ENCODE results near the gene SLC25A12. TPM values are rescaled to one million over a fixed set of nuclear protein-coding genes. Genes with fewer than 3 reads are reported as not detected.

The SLC25A12 gene
- total and polyA plus RNA-seq, 9 of the 15 experiments (the other 6 are each of a cell fraction or from before 2014, with no cell fraction given) = 13.5 to 36.5 (median 21.7) TPM

GRCh38 chr2:171921970-171922229 lies 27.9 kb upstream of the SLC25A12 start:
- DNase-seq (ENCODE audit: extremely low read depth in 1 of 4, low spot score in 3 of 4) = no peak
- H3K4me1 ChIP-seq (replicated peaks in 1 of 2; ENCODE audit: control insufficient read depth in 2 of 2, insufficient read depth in 2 of 2, low read length in 2 of 2) = peaks cover 13 to 14% of the 10 kb centered on the region in 2 experiments; a peak in 4 of 5 replicates
- H3K79me2 ChIP-seq (ENCODE audit: control insufficient read depth, insufficient read depth, low read length) = peaks cover 44% of the 10 kb centered on the region
- H3K9me1 ChIP-seq (ENCODE audit: control insufficient read depth, insufficient read depth, low read length) = no peaks in the 10 kb centered on the region
- CTCF ChIA-PET (ENCODE audit: low intra/inter-chr PET ratio) = no interaction called here
- no peaks in the 10 kb centered on the region for H3K9me3 ChIP-seq (replicated peaks; ENCODE audit: control insufficient read depth, insufficient read depth, low read depth, low read length)
- peak overlapping the region; percentile 77 for H3K4me2 ChIP-seq (ENCODE audit: insufficient read depth, low read length)
- no TSS peak for BruUV-seq (replicated peaks)
- H3K9ac ChIP-seq (ENCODE audit: insufficient read depth in 1 of 2, low read depth in 2 of 2, low read length in 2 of 2) = peak overlapping the region; percentile 85 to 98; a peak in 3 of 4 replicates
- FAIRE-seq = no peak
- 7% methylated on average over 5 of the region's 5 CpGs for WGBS (ENCODE audit: insufficient coverage, low coverage, missing lambda C conversion rate)
- peak overlapping the region; percentile 68 for H3K4me3 ChIP-seq
- H3K27ac ChIP-seq (ENCODE audit: extremely low read depth, low read depth, low read length) = peak overlapping the region; percentile 64
- in situ Hi-C loops (cut with MboI) (no loop called here), intact Hi-C loops (cut with micrococcal nuclease) (loop anchor here (2.0 to 10.0 kb wide), 6 partner anchors 27 to 197 kb away; partner anchors contain the start of genes DLX2 and SLC25A12)
- H2AFZ ChIP-seq (ENCODE audit: low read depth, low read length) = peak overlapping the region; percentile 97
- no peaks in the 10 kb centered on the region for H3K27me3 ChIP-seq (ENCODE audit: control insufficient read depth in 2 of 2, insufficient read depth in 2 of 2, low read length in 2 of 2)
- peaks cover 28% of the 10 kb centered on the region for H3K36me3 ChIP-seq (ENCODE audit: control insufficient read depth, insufficient read depth, low read length)
- ATAC-seq = no peak
- H4K20me1 ChIP-seq (replicated peaks; ENCODE audit: control insufficient read depth, insufficient read depth, low read length) = no peaks in the 10 kb centered on the region
- POLR2A ChIA-PET = interaction anchor here (0.6 to 3.8 kb wide), 11 partner anchors 8 to 197 kb away, joined by 3 to 62 read pairs (median 5); partner anchors contain the start of gene SLC25A12
- TF ChIP-seq ZNF407 (IDR thresholded peaks at IDR 0.05; ENCODE audit: low read depth) (no peak), ZFP30 (CRISPR knock-in tag; IDR thresholded peaks at IDR 0.05; ENCODE audit: borderline replicate concordance) (no peak), NUFIP1 (IDR thresholded peaks at IDR 0.05; ENCODE audit: partially characterized antibody) (no peak), CBFB (CRISPR knock-in tag; IDR thresholded peaks at IDR 0.05) (no peak), IRF1 (CRISPR knock-in tag; IDR thresholded peaks at IDR 0.05; ENCODE audit: borderline replicate concordance) (no peak), HMGN3 (IDR thresholded peaks at IDR 0.05; ENCODE audit: borderline replicate concordance, extremely low read depth, insufficient read length, low read depth, low read length) (no peak), FOS (IDR thresholded peaks at IDR 0.05; ENCODE audit: extremely low read depth, insufficient read length) (no peak), ZNF445 (CRISPR knock-in tag; IDR thresholded peaks at IDR 0.05; ENCODE audit: low read depth) (no peak), ARID2 (IDR thresholded peaks at IDR 0.05) (peak; percentile 33; the same call in 1 of the 2 replicates), TAF7 (tag; IDR thresholded peaks at IDR 0.05) (peak; percentile 12; the same call in 1 of the 2 replicates), PHTF2 (CRISPR knock-in tag; IDR thresholded peaks at IDR 0.05) (0 out of 2 replicates have a peak, but pooled peaks have one; percentile 37), KDM2B (CRISPR knock-in tag; IDR thresholded peaks at IDR 0.05) (no peak), ZNF583 (CRISPR knock-in tag; IDR thresholded peaks at IDR 0.05) (no peak)

All from K562 (cell line).